Glutamatergic neuron (in vitro differentiated cells): ENCODE measurements around the gene TUBB1. TPM values are rescaled to one million over a fixed set of nuclear protein-coding genes. Genes with fewer than 3 reads are reported as not detected.
A peak's percentile ranks its signal among the peaks of the same experiment; 100 is the strongest.

Experiments
- DNase-seq: peaks from one replicate; pipeline ENCODE4 v3.0.0; 2022
- H3K27ac Mint-ChIP-seq: one replicate; pipeline ENCODE4 v1.8.0; 2020; ENCODE audit warnings: mild to moderate bottlenecking, mixed read lengths, inconsistent platforms; ENCODE audit not compliant: unreplicated experiment
- H3K27me3 Mint-ChIP-seq: one replicate; pipeline ENCODE4 v1.8.0; 2020; ENCODE audit warnings: mild to moderate bottlenecking, moderate library complexity, mixed read lengths, inconsistent platforms; ENCODE audit not compliant: unreplicated experiment
- H3K36me3 Mint-ChIP-seq: one replicate; pipeline ENCODE4 v1.8.0; 2020; ENCODE audit warnings: mild to moderate bottlenecking, mixed read lengths, inconsistent platforms; ENCODE audit not compliant: unreplicated experiment
- H3K4me1 Mint-ChIP-seq: one replicate; pipeline ENCODE4 v1.8.0; 2020; ENCODE audit warnings: mild to moderate bottlenecking, low read depth, mixed read lengths, inconsistent platforms; ENCODE audit not compliant: unreplicated experiment
- H3K4me3 Mint-ChIP-seq: one replicate; pipeline ENCODE4 v1.8.0; 2020; ENCODE audit warnings: mild to moderate bottlenecking, mixed read lengths, inconsistent platforms; ENCODE audit not compliant: unreplicated experiment
- H3K9me3 Mint-ChIP-seq: one replicate; pipeline ENCODE4 v1.8.0; 2020; ENCODE audit warnings: mild to moderate bottlenecking, moderate library complexity, mixed read lengths, inconsistent platforms; ENCODE audit not compliant: unreplicated experiment
- total RNA-seq: library from RNA; stranded (reverse); fragmentation: NEBNext Ultra II Directional; extraction: Animal tissue kit (Norgen Biotek cat#: 25700); gene quantifications from one replicate; pipeline ENCODE4 v1.2.1, GENCODE V29; 2021; ENCODE audit not compliant: unreplicated experiment
- TF ChIP-seq, protein P1 (sequence below): fragments of 200-600 bp; sonication (generic); IDR thresholded peaks from one replicate; pipeline ENCODE4 v1.5.0; 2021; ENCODE audit not compliant: partially characterized antibody, unreplicated experiment

The TUBB1 gene
- total RNA-seq, 1 donor from 2014 or later, result not detected

- TF ChIP-seq, protein P1, sequence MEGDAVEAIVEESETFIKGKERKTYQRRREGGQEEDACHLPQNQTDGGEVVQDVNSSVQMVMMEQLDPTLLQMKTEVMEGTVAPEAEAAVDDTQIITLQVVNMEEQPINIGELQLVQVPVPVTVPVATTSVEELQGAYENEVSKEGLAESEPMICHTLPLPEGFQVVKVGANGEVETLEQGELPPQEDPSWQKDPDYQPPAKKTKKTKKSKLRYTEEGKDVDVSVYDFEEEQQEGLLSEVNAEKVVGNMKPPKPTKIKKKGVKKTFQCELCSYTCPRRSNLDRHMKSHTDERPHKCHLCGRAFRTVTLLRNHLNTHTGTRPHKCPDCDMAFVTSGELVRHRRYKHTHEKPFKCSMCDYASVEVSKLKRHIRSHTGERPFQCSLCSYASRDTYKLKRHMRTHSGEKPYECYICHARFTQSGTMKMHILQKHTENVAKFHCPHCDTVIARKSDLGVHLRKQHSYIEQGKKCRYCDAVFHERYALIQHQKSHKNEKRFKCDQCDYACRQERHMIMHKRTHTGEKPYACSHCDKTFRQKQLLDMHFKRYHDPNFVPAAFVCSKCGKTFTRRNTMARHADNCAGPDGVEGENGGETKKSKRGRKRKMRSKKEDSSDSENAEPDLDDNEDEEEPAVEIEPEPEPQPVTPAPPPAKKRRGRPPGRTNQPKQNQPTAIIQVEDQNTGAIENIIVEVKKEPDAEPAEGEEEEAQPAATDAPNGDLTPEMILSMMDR, result no peak
- H3K9me3 Mint-ChIP-seq, result peaks cover 1% of the 10 kb centered on the region
- no peak overlapping the region for H3K27ac Mint-ChIP-seq
- H3K4me3 Mint-ChIP-seq, result peak overlapping the region; percentile 14
- no peak for DNase-seq
- peaks cover 2% of the 10 kb centered on the region for H3K27me3 Mint-ChIP-seq
- peaks cover 17% of the 10 kb centered on the region for H3K4me1 Mint-ChIP-seq
- no peaks in the 10 kb centered on the region for H3K36me3 Mint-ChIP-seq
Measured at GRCh38 chr20:58989196-58989595, 30.0 kb upstream of the TUBB1 start.

- Mint-ChIP-seq H3K27me3 (peaks cover 4% of the 10 kb centered on the region), H3K4me1 (peaks cover 11% of the 10 kb centered on the region), H3K4me3 (no peak overlapping the region), H3K36me3 (no peaks in the 10 kb centered on the region), H3K9me3 (peaks cover 1% of the 10 kb centered on the region), H3K27ac (no peak overlapping the region)
- TF ChIP-seq, protein P1, result no peak
- DNase-seq, result no peak
Measured at GRCh38 chr20:58990651-58991445, 28.4 kb upstream of the TUBB1 start.

- TF ChIP-seq, protein P1, result no peak
- Mint-ChIP-seq H3K27me3 (peaks cover 4% of the 10 kb centered on the region), H3K4me1 (peaks cover 10% of the 10 kb centered on the region), H3K4me3 (no peak overlapping the region), H3K36me3 (no peaks in the 10 kb centered on the region), H3K27ac (no peak overlapping the region), H3K9me3 (peaks cover 1% of the 10 kb centered on the region)
- DNase-seq, result no peak
Measured at GRCh38 chr20:58991715-58992114, 27.5 kb upstream of the TUBB1 start.

DNA sequence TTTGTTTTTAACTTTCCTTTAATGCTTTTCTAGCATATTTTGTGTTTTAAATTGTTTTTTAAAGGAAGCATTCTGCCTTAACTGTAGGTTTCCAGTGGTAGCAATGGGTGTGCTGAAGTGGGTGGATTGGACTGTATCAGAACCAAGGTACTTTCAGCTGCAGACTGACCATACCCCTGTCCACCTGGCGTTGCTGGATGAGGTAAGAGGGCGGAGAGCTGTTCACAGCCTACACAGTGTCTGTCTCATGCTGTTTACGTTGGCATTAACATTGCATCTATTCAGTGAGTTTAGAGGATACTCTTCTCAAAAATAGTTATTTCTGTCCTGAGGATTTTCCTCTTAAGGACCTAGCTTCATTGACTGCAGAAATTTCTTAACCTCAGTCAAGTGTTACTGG lies 26.3 kb upstream of the TUBB1 start:
- peaks cover 4% of the 10 kb centered on the region for H3K4me1 Mint-ChIP-seq

More for the DNA sequence above, 26.3 kb upstream of the TUBB1 start:
- H3K27me3 Mint-ChIP-seq, result peaks cover 4% of the 10 kb centered on the region
- no peak overlapping the region for H3K4me3 Mint-ChIP-seq
- TF ChIP-seq, protein P1, result no peak
- peaks cover 1% of the 10 kb centered on the region for H3K9me3 Mint-ChIP-seq
- DNase-seq, result no peak
- H3K36me3 Mint-ChIP-seq, result no peaks in the 10 kb centered on the region
- H3K27ac Mint-ChIP-seq, result no peak overlapping the region
